Ishikawa (cell line): ENCODE results near the gene RAB3C.

ENCODE experiments used
- CEBPB ChIP-seq: IDR thresholded peaks from 2 replicates; pipeline ENCODE4 v1.6.1; 2012
- EP300 ChIP-seq: IDR thresholded peaks from 2 replicates; pipeline ENCODE4 v1.6.1; 2012; ENCODE audit warnings: borderline replicate concordance
- TAF1 ChIP-seq: IDR thresholded peaks from 2 replicates; pipeline ENCODE4 v1.6.1; 2012; ENCODE audit warnings: low read depth, mild to moderate bottlenecking
- YY1 ChIP-seq: IDR thresholded peaks from 2 replicates; pipeline ENCODE4 v1.6.1; 2012; ENCODE audit warnings: low read depth
- ZBTB7A ChIP-seq: IDR thresholded peaks from 2 replicates; pipeline ENCODE4 v1.6.1; 2012; ENCODE audit warnings: low read depth
- TF ChIP-seq, protein P1 (sequence below): IDR thresholded peaks from 2 replicates; pipeline ENCODE4 v1.6.1; 2012; ENCODE audit warnings: low read depth, mild to moderate bottlenecking
- TF ChIP-seq, protein P2 (sequence below): IDR thresholded peaks from 2 replicates; pipeline ENCODE4 v1.6.1; 2012

DNA sequence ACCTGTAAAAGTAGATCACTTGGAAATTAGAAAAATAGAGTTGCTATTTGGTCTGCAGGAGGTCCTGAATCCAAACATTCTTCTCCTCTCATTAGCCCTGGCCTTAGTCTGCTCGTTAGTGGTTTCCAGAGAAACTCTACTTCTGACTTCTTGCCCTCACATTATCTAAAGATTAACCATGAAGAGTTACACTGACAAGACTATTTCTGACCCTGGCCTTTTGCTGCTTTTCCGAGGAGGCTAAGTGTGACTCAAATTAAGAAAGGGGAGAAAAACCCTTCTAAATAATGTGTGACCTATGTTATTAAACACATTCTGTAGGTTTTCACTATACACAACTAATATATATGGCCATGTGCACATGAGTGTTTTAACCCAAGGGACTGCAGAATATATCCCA lies 302.4 kb downstream of the RAB3C start:
- TF ChIP-seq CEBPB (no peak), ZBTB7A (no peak), EP300 (no peak), TAF1 (no peak), YY1 (no peak)
- TF ChIP-seq, protein P1, sequence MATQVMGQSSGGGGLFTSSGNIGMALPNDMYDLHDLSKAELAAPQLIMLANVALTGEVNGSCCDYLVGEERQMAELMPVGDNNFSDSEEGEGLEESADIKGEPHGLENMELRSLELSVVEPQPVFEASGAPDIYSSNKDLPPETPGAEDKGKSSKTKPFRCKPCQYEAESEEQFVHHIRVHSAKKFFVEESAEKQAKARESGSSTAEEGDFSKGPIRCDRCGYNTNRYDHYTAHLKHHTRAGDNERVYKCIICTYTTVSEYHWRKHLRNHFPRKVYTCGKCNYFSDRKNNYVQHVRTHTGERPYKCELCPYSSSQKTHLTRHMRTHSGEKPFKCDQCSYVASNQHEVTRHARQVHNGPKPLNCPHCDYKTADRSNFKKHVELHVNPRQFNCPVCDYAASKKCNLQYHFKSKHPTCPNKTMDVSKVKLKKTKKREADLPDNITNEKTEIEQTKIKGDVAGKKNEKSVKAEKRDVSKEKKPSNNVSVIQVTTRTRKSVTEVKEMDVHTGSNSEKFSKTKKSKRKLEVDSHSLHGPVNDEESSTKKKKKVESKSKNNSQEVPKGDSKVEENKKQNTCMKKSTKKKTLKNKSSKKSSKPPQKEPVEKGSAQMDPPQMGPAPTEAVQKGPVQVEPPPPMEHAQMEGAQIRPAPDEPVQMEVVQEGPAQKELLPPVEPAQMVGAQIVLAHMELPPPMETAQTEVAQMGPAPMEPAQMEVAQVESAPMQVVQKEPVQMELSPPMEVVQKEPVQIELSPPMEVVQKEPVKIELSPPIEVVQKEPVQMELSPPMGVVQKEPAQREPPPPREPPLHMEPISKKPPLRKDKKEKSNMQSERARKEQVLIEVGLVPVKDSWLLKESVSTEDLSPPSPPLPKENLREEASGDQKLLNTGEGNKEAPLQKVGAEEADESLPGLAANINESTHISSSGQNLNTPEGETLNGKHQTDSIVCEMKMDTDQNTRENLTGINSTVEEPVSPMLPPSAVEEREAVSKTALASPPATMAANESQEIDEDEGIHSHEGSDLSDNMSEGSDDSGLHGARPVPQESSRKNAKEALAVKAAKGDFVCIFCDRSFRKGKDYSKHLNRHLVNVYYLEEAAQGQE, result no peak
- TF ChIP-seq, protein P2, sequence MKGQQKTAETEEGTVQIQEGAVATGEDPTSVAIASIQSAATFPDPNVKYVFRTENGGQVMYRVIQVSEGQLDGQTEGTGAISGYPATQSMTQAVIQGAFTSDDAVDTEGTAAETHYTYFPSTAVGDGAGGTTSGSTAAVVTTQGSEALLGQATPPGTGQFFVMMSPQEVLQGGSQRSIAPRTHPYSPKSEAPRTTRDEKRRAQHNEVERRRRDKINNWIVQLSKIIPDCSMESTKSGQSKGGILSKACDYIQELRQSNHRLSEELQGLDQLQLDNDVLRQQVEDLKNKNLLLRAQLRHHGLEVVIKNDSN, result no peak
